ENCODE results near the gene GLRA3. TPM values are rescaled to one million over a fixed set of nuclear protein-coding genes. Genes with fewer than 3 reads are reported as not detected.
A peak's percentile ranks its signal among the peaks of the same experiment; 100 is the strongest.

Gene GLRA3
- total and polyA plus RNA-seq, 8 donors = 0.03 to 0.11 (median 0.04) TPM; not detected in 3

DNA sequence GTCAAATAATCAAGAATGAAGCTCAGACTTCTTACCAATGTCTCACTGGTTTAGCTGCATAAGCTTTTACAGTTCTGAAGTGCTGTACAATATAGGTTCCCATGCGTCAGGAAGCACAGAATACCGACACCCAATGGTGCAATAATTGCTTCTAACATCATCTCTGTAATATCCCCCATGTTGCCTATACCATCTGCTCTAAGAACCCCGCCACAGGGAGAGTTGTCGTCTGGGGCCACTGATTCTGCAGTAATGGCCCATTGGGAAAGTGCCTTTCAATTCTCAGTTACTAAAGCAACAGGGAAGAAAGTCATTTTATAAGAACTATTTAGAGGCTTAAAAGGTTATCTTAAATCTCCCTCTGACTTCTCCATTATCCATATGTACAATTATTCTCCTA, 94.9 kb downstream of the GLRA3 start:
- H3K27ac ChIP-seq = no peak overlapping the region
- H3K4me1 ChIP-seq = no peaks in the 10 kb centered on the region
- DNase-seq (no peak), ATAC-seq (no peak)
- H3K9me3 ChIP-seq = no peaks in the 10 kb centered on the region
- TF ChIP-seq, protein P1, sequence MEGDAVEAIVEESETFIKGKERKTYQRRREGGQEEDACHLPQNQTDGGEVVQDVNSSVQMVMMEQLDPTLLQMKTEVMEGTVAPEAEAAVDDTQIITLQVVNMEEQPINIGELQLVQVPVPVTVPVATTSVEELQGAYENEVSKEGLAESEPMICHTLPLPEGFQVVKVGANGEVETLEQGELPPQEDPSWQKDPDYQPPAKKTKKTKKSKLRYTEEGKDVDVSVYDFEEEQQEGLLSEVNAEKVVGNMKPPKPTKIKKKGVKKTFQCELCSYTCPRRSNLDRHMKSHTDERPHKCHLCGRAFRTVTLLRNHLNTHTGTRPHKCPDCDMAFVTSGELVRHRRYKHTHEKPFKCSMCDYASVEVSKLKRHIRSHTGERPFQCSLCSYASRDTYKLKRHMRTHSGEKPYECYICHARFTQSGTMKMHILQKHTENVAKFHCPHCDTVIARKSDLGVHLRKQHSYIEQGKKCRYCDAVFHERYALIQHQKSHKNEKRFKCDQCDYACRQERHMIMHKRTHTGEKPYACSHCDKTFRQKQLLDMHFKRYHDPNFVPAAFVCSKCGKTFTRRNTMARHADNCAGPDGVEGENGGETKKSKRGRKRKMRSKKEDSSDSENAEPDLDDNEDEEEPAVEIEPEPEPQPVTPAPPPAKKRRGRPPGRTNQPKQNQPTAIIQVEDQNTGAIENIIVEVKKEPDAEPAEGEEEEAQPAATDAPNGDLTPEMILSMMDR (IDR thresholded peaks at IDR 0.05) = no peak
- H3K4me3 ChIP-seq = no peak overlapping the region
- intact Hi-C loops (cut with DNase I) = no loop called here
- H3K27me3 ChIP-seq = no peaks in the 10 kb centered on the region
- no peaks in the 10 kb centered on the region for H3K36me3 ChIP-seq

DNA sequence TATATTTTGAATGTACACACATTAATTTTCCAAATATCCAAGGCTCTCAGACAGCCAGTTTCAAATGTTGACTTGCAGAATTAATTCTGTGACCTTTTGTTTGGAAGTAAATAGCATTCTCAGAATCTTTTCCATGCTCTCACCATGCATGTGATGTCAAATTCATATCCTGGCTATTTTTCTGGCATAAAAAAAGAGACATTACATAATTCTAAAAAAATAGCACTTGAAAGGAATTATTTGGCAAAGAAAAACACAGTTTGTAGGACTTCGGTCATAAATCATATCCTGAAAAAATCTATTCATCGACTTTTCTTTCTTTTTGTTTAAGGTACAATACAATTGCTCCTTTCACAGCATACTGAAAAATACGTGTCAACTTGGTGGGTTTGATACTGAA, 111.2 kb downstream of the GLRA3 start:
- Histone ChIP-seq H3K4me3 (no peak overlapping the region), H3K9me3 (no peaks in the 10 kb centered on the region), H3K27ac (no peak overlapping the region), H3K27me3 (no peaks in the 10 kb centered on the region), H3K36me3 (no peaks in the 10 kb centered on the region), H3K4me1 (no peaks in the 10 kb centered on the region)
- no peak for ATAC-seq
- DNase-seq = no peak
- TF ChIP-seq, protein P1 (IDR thresholded peaks at IDR 0.05) = no peak
- intact Hi-C loops (cut with DNase I) = loop anchor here in 1 of 2 donors (10.0 kb wide), 1 partner anchor 353 kb away; no protein-coding TSS in a partner anchor

DNA sequence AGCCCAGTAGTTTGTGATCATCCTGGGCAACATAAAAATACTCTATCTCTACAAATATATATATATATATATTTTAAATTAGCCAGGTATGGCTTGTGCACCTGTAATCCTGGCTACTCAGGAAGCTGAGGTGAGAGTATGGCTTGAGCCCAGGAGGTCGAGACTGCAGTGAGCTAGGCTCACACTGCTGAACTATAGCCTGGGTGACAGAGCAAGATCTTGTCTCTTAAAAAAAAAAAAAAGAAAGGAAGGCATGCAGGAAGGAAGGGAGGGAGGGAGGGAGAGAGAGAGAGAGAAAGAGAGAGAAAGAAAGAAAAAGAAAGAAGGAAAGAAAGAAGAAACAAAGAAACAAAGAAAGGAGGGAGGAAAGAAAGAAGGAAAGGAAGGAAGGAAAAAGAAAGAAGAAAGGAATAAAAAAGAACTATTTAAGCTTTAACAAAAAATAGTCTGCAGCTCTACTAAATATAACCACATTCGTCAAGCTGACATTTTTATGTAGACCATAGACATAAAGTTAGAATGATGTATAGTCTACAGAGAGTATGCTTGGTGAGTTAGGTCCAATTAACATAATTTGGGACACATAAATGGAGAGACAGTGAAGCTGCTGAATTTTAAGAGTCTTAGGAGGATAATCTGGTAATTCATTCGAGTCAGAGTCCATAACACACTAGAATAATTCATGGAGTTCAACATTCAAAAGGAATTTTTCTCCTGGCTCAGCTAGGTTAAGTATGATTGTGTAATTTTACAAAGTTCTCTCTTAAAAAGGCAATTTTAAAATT, 111.9 kb downstream of the GLRA3 start:
- Histone ChIP-seq H3K27ac (no peak overlapping the region), H3K4me1 (no peaks in the 10 kb centered on the region), H3K4me3 (no peak overlapping the region), H3K36me3 (no peaks in the 10 kb centered on the region), H3K9me3 (no peaks in the 10 kb centered on the region), H3K27me3 (no peaks in the 10 kb centered on the region)
- ATAC-seq (no peak), DNase-seq (no peak)
- intact Hi-C loops (cut with DNase I) = loop anchor here in 1 of 2 donors (10.0 kb wide), 1 partner anchor 352 kb away; no protein-coding TSS in a partner anchor
- TF ChIP-seq, protein P1 (IDR thresholded peaks at IDR 0.05) = no peak

DNA sequence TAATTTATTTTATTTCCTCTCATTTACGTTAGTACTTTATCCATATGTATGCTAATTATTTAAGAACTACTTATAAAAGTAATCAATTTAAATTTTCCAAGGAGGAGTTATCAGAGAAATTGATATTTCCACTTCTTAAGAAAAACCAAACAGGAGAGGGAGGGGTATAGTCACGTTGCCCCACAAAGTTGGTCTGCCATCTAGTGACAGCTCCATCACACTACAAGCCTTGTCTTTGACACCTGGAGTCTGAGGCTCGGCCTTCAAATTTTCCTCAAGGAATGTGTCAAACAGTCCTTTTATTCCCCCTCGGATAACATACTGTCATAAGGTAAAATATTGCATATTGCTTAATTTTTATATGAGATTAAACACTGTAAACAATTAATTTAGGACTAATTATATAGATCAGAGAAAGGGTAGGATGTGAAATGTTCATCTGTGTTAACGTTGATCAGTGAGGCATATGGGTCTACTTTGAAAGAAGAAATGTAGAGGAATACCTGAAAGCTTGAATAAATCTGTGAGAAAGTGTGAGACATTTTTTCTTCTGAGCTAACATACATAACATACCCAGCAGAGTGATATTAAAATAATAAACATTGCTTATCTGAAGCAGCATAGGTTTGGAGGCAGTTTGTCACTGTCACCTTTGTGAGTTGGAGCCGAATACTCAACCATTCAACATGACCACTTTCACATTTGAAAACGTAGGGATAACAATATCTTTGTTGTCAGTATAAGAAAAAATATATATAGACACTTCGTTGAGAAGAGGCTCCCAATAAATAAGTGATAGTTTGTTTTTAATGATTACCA, 114.4 kb downstream of the GLRA3 start:
- ATAC-seq (peak; percentile 86), DNase-seq (peak in 1 of 4 donors; percentile 5)
- TF ChIP-seq, protein P1 (IDR thresholded peaks at IDR 0.05) = peak; percentile 61
- H3K4me3 ChIP-seq = no peak overlapping the region
- H3K27ac ChIP-seq = no peak overlapping the region
- no peaks in the 10 kb centered on the region for H3K9me3 ChIP-seq
- H3K4me1 ChIP-seq = no peaks in the 10 kb centered on the region
- intact Hi-C loops (cut with DNase I) = loop anchor here in 1 of 2 donors (10.0 kb wide), 1 partner anchor 350 kb away; no protein-coding TSS in a partner anchor
- H3K36me3 ChIP-seq = no peaks in the 10 kb centered on the region
- no peaks in the 10 kb centered on the region for H3K27me3 ChIP-seq

DNA sequence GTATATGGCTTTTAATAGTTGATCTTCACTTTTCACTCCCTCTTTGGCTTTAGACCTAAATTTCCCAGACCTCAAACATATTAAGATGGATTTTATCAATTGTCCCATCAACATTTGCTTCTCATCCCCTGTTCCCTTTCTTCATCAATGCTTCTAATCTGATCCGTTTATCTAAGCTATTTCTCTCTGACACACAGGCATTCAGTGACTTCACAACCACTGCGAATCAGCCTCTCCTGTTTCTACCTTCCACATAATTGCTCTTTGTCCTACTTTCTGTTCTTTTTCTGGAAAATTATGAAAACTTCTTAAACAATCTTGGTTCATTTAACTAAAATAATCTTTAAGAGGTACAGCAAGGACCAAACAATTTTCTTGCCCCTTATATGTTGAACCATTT, 115.2 kb downstream of the GLRA3 start:
- H3K4me1 ChIP-seq = no peaks in the 10 kb centered on the region
- no peak for ATAC-seq
- DNase-seq = no peak
- no peak overlapping the region for H3K4me3 ChIP-seq
- TF ChIP-seq, protein P1 (IDR thresholded peaks at IDR 0.05) = no peak
- H3K36me3 ChIP-seq = no peaks in the 10 kb centered on the region
- H3K27ac ChIP-seq = no peak overlapping the region
- no peaks in the 10 kb centered on the region for H3K27me3 ChIP-seq
- intact Hi-C loops (cut with DNase I) = loop anchor here in 1 of 2 donors (10.0 kb wide), 1 partner anchor 349 kb away; no protein-coding TSS in a partner anchor
- no peaks in the 10 kb centered on the region for H3K9me3 ChIP-seq
